Measurements from ENCODE around the gene EFHB.
"Not testable (repeated sequence)": the region's sequence is repeated elsewhere in the genome, so short reads cannot be mapped to it uniquely, and the experiment has no call there.

The EFHB gene

DNA sequence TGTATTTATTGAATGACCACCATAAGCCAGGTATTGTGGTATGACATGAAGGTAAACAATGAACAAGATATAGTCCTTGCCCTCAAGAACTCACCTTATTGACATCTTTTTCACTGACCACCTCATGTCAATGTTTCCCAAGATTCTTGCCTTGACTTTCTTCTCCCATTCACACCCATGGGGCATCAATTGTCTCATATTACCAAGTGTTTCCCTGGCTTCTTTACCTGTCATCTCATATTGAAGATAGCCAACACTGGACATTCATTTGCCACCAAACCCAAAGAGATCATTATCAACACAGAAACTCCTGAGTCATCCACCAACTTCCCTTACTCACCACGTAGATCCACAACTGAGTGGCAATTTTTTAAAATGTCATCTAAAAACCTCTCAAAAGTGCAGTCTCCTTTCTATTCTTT, 2.2 kb downstream of the EFHB start:
- no peak for DNase-seq

DNA sequence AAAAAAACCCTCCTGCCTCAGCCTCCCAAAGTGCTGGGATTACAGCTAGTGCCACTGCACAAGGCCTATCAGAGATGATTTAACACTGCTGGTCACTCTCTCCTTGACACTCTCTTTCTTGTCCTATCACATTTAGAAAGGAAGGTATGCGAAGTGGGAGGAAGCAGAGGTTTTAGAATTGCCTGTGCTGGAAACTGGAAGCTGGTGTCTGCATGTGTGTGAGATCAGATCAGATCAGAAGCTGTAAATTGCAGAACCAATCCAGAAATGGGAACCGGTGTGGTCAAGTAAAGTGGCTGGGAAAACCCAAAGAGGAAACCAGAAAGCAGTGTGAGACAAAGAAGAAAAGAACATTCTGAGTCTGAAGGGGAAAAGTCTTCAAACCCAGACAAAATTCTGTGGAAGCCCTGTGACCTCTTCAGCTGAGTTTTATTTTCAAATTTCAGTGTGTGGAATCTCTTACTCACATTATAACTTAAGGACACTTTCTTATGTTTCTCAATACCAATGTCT, 2.8 kb downstream of the EFHB start:
- peak in 5 of 14 donors; percentile 2 to 21 (median 4) for DNase-seq

DNA sequence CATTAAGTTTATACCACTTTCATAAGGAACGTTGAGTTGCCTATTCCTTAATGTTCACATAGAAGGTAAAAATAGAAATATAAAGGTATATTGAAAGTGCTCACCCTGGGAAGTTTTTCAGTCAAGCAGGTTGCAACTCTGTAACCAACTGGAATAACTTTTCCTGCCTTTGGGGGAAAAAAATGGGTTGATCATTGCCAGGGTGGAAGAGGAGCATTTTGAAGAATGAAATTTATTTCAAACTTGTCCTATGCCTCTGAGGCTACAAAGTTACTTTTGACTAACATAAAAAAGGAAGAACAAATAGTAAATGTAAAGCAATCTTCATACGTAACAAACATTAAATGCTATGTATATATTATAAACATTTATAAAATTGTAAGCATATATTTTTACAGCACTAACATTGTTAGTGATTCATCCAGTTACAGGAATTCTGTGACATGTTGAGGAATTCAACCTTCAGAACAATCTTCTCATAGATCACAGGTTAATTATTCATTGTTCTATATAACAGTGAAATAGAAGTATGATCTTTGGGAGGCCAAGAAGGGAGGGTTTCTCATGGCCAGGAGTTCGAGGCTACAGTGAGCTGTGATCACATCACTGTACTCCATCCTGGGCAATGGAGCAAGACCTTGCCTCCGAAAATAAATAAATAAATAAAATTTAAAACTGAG, 13.5 kb downstream of the EFHB start:
- DNase-seq, result no peak

DNA sequence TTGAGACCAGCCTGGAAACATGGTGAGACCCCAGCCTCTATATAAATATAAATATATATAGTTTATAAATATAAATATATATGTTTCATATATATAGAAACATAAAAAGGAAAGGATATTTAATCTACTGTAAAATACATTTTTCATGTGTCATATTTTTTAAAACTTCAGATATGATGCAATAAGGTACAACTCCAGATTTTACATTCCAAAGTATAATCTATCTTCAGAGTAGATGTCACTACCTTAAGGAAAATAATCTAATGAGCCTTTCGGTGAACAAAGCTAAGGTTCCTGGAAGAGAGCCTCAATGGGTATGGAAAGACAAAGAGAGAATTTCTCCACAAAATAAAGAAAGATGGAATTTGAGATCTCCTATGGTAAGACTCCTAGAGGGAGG, 16.9 kb downstream of the EFHB start:
- no peak for DNase-seq

DNA sequence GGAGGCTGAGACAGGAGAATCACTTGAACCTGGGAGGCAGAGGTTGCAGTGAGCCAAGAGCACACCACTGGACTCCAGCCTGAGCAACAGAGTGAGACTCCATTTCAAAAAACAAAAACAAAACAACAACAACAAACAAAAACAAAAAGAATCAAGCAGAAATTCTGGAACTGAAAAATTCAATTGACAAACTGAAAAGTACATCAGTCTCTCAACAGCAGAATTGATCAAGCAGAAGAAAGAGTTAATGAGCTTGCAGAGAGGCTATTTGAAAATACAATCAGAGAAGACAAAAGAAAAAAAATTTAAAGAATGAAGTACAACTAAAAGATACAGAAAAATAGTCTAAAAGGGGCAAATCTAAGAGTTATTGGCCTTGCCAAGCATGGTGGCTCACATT, 22.6 kb downstream of the EFHB start:
- no peak for DNase-seq

DNA sequence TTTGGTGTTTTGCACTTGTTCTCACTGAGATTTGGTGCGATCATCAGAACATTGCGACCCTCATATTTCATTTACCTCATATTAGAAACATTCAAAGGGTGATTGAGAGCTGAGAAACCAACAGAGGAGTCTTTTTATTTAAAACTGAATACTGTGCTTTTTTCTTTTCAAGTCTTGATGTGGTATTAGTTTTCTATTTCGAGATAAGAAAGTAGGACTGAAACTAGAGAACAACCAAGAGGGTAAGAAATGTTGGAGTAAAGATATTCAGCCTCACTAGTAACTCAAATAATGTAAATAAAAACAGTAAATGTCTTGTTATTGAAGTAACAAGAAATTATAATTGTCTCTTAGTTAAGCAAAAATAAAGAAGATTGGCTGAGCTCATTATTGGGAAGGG, 26.5 kb downstream of the EFHB start:
- DNase-seq, result no peak

DNA sequence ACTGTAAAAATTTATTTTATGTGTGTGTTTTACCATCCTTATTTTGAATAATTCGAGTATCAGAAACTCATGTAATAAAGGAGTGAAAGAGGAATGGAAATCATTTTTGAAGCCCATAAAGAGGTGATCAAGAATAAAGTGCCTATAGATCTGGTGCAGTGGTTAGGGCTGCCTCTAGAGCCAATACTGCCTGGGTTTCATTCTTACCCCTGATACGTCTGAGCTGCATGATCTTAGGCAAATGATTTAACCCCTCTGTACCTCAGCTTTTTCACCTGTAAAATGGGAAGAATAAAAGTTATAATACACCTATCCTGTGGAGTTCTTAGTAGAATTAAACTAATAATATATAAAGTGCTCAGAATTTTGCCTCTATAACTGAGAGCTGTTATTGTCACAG, 30.4 kb downstream of the EFHB start:
- no peak for DNase-seq

DNA sequence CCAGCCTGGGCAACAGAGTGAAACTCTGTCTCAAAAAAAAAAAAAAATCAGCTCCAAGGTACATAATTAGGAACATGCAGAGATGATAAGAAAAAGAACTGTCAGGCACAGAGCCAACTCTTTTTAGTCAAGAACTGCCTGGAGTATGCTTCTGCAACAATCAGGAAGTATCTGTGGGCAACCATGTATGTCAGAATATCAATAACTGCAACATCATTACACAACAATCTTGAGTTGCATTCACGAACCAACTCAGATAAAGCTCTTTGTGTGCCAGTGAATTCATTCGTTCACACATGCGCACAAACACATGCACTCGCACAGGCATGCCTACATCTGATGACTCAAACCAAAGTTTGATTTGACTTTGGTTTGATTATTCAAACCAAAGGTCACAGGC, 32.1 kb downstream of the EFHB start:
- DNase-seq, result no peak

DNA sequence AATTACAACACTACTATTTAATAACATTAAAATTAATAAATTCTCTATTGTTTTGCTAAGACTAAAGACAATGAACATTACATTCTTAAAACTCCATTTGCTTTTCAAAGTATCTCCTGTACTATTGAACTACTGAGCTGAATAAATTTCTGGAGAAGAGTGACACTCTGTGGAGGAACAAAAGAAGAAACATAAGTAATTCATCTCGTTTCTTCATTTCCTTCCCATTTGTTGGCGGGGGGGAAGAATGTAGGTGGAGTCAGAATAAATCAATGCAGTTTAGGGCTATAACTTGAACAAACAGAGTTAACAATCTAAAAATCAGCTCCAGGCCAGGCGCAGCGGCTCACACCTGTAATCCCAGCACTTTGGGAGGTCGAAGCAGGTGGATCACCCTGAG, 32.7 kb downstream of the EFHB start:
- no peak for DNase-seq

DNA sequence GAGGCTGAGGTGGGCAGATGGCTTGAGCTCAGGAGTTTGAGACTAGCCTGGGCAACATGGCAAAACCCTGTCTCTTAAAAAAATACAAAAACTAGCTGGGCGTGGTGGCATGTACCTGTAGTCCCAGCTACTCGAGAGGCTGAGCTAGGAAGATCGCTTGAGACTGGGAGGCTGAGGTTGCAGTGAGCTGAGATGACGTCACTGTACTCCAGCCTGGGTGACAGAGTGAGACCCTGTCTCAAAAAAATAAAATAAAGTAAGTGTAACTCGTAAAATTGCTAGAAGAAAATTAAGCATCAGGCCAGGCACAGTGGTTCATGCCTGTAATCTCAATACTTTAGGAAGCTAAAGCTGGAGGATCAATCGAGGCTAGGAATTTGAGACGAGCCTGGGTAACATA, 34.2 kb downstream of the EFHB start:
- not testable (repeated sequence) for DNase-seq

DNA sequence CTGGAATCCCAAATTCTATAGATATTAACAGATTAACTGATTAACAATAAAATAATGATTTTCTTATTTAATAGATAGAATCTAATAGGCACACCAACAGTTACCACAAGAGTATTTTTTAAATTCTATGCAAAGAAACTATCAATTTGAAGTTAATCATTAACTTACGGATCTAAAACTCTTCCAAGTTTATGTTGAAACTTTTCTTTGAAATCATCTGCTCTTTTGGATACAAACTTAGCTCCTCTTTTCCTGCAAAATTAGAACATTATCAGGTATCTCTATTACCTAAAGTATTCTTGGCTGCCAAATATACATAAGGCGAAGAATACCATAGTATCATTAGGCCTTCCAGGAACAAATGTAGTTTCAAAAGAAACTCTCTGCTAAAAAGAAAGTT, 34.8 kb downstream of the EFHB start:
- DNase-seq, result no peak

DNA sequence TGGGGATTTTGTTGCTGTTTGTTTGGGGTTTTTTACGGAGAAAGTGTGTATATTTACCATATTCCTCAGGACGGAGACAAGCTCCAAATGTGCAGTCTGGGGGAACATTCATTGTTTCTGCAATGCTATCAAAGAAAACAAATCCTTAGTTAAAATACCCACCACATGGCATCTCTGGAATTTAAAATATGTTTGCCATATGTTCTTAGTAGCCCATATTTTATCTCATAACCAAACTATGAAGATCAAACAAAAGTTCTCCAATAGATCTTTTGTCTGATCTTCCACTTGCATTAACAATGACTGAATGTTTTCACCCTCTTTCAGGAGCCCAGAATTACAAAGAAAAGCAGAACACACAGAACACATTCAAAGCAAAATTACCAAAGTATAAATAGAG, 35.3 kb downstream of the EFHB start:
- DNase-seq, result no peak

DNA sequence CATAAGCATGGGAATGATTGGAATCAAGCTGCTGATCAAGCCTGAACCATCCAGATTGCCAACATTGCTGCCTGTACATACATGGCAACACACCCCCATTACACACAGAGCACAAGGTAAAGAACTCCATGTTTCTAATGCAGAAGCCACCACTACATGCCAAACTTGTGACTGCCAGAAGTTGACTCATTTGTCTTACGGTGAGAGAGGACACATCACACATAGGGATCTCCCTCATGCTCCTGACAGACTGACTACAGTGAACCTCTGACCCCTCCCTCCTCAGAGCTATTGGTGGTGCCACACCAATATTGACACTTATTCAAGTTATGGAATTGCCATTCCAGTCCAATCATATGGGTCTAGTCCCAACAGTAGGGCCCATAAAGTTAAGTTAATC, 42.3 kb downstream of the EFHB start:
- DNase-seq, result no peak

DNA sequence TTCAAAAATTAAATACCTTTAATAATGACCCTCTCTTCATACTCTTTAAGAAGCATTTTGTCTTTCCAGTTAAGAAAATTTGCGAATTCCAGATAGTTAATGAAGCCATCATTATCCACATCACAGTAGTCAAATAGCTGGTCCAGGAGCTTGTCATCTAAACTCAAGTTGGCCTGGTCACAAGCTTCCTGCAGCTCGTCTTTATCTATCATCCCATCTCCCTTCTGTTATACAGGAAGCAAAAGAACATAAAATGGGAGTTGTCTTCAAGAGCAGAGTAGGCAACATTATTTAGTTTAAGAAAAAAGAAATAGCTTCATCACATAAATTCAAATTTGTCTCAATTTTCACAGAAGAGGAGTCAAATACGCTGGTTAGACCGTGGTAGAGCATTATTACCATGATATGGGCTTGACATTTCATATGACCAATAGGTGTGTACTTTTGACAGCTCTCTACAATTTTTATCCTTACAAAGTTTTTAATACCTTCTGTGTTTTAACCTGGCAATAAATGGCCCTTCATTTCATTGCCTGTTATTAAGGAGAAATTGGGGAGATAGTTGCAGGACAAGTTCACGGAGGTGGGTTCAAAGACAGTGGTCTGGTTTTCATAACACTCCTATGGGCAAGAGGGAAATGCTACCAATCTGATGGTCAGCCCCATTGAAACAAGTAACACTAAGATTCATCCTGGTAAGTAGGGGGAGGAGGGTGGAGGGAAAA, 45.4 kb downstream of the EFHB start:
- no peak for DNase-seq

DNA sequence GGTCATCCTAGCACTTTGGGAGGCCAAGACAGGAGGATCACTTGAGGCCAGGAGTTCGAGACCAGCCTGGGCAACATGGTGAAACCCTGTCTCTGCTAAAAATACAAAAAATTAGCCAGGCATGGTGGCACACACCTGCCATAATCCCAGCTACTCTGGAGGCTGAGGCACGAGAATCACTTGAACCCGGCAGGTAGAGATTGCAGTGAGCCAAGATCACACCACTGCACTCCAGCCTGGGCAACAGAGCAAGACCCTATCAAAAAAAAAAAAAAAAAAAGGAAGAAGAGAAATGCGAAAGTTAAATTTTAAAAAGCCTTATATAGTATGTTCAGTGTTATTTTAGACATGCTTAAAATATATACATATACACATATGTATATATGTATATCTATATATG, 46.9 kb downstream of the EFHB start:
- not testable (repeated sequence) for DNase-seq

DNA sequence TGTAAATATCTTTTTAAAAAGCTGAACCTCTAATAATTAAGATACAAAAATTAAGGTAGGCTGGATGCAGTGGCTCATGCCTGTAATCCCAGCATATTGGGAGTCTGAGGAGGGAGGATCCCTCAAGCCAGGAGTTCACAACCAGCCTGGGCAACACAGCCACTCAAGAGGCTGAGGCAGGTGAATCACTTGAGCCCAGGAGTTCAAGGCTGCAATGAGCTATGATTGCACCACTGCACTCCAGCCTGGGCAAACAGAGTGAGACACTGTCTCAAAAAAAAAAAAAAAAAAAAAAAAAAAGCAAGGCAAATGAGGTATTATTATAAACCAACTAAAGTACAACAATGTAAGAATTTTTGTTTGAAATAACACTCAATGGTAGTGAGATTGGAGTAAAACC, 47.6 kb downstream of the EFHB start:
- no peak for DNase-seq

DNA sequence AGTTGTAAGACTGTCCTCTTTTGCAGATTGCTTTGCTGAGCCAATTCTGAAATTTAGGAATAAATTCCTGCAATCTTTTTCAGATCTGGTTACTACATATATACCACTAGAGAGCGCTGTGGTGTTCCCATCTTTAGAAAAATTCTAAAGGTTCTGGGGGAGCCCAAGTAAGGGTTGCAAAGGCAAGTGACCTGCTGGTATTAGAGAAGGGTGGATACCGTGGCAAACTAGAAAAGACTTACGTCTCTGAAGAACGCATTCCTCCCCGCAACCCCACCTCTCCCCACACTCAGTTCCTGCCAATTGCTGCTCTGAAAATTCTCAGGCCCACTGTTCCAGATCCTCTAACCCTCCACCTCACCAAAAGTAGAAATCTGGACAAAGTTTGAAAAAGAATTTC, 48.5 kb downstream of the EFHB start:
- peak in 3 of 14 donors; percentile 4 to 5 (median 4) for DNase-seq

DNA sequence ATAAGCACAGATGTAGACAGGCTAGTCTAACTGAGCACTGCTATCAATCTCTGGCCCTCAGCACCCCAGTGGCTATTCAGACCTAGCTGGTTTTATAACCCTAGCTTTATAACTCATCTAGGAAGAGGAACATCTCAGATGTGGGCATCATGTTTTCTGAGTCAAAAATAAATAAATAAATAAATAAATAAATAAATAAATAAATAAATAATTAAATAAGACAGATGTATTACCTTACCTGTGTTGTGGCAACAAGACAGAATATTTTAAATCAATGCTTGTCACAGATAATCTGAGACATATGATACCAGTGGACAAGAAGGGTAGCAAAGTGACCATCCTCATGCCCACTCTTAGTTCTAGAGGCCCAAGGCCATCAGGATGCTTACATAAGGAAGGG, 52.2 kb downstream of the EFHB start:
- DNase-seq, result no peak

DNA sequence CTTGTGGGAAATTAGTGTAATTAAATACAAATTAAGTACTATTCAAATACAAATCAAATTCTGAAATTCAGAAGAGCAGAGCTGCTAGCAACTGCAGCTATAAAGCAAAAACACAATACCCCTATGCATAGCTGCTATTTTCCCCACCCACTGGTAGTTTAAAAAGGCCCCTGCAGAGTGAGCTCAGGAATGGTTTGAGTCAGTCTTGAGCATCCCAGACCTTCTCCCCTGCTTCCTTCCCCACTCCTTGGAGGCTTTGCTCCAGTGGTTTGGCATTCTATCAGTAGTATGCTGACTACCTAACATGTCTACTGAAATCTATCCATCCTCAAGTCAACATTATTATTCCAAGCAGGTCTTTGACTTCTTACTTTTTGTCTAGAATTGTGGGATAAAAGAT, 53.0 kb downstream of the EFHB start:
- no peak for DNase-seq

DNA sequence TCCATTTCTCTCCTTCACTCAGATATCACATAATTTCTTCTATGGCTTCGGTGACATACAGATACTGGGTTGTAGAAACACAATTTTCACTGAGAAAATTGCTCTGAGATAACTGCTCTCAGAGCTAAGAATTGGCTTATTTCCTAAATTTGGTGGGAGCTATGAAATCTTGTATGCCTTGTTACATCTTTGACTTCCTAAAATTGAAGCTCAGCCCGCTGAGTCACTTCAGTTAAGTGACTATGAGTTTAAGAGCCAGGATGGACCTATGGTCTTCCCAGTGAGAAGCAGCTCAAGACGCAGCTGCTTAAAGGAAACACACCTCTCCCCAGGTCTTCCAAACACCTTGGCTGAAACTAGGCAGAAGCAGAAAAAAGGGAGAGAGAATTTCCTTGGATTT, 56.4 kb downstream of the EFHB start:
- no peak for DNase-seq

DNA sequence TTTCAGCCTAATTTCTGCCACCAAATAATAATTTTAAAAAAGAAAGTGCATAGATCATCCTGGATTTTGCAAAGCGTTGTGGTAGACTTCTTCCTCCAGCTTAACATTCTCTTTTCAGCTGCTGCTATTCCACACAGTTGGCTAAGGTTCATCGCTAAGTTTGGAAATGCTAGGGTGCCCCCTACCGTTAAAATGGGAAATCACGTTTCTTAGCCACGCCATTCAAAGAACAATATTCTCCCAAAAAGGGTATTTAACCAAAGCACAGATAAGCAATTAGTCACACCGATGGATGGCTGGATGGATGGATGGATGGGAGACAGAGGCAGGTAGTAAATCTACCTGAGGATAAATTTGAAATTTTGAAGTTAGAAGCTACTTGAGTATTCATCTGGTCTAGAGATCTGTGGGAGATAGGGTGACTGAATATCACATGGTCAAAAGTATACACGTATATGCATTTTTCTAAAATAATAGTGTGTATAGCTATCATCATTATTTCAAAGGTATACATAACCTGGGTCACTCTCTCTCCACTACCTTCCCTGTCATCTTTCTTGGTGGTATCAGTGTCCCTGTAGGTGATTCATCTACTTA, 67.2 kb downstream of the EFHB start:
- DNase-seq, result peak in 11 of 14 donors; percentile 4 to 63 (median 23)

DNA sequence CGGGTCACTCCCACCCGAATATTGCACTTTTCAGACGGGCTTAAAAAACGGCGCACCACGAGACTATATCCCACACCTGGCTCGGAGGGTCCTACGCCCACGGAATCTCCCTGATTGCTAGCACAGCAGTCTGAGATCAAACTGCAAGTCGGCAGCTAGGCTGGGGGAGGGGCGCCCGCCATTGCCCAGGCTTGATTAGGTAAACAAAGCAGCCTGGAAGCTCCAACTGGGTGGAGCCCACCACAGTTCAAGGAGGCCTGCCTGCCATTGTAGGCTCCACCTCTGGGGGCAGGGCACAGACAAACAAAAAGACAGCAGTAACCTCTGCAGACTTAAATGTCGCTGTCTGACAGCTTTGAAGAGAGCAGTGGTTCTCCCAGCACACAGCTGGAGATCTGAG, 78.7 kb downstream of the EFHB start:
- not testable (repeated sequence) for DNase-seq

DNA sequence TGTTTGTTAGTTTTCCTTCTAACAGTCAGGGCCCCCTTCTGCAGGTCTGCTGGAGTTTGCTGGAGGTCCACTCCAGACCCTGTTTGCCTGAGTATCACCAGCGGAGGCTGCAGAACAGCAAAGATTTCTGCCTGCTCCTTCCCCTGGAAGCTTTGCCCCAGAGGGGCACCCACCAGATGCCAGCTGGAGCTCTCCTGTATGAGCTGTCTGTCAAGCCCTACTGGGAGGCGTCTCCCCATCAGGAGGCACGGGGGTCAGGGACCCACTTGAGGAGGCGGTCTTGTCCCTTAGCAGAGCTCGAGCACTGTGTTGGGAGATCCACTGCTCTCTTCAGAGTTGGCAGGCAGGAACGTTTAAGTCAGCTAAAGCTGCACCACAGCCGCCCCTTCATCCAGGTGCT, 87.4 kb downstream of the EFHB start:
- DNase-seq, result not testable (repeated sequence)

Measured in C1 segment of cervical spinal cord (tissue), 14 donors.